Astrocyte of the spinal cord (primary cell): ENCODE measurements around the gene LHFPL6.

ENCODE experiments used
- DNase-seq: peaks from one replicate; pipeline ENCODE4 v3.0.0; 2011; ENCODE audit warnings: low read depth, low spot score
- H3K4me3 ChIP-seq: 2 replicates; pipeline ENCODE4 v1.5.1; 2011; ENCODE audit warnings: low read depth, mild to moderate bottlenecking, low read length, moderate library complexity
- CTCF ChIP-seq: IDR thresholded peaks from 2 replicates; pipeline ENCODE4 v1.5.1; 2012; ENCODE audit warnings: low read depth, mild to moderate bottlenecking, low read length, inconsistent platforms
- in situ Hi-C: cut with HindIII; loops from 2 replicates; pipeline ENCODE4 v1.10.0; 2017; ENCODE audit warnings: low sequenced_read_pairs

Gene LHFPL6

GRCh38 chr13:39377699-39378098, 225.3 kb downstream of the LHFPL6 start:
- in situ Hi-C loops, result no loop called here
- no peak overlapping the region for H3K4me3 ChIP-seq
- TF ChIP-seq CTCF, result no peak
- no peak for DNase-seq

- H3K4me3 ChIP-seq, result no peak overlapping the region
- no peak for DNase-seq
- in situ Hi-C loops, result no loop called here
- TF ChIP-seq CTCF, result no peak
These were observed 226.9 kb downstream of the LHFPL6 start for GRCh38 chr13:39376076-39376475.

- TF ChIP-seq CTCF, result no peak
- H3K4me3 ChIP-seq, result no peak overlapping the region
- in situ Hi-C loops, result no loop called here
- no peak for DNase-seq
These were observed 227.4 kb downstream of the LHFPL6 start for GRCh38 chr13:39375601-39376000.

- in situ Hi-C loops, result no loop called here
- H3K4me3 ChIP-seq, result no peak overlapping the region
- DNase-seq, result no peak
- TF ChIP-seq CTCF, result no peak
These were observed 228.2 kb downstream of the LHFPL6 start for GRCh38 chr13:39374741-39375189.

GRCh38 chr13:39373145-39373544, 229.8 kb downstream of the LHFPL6 start:
- H3K4me3 ChIP-seq, result no peak overlapping the region
- in situ Hi-C loops, result no loop called here
- TF ChIP-seq CTCF, result no peak
- no peak for DNase-seq

- in situ Hi-C loops, result no loop called here
- DNase-seq, result no peak
- H3K4me3 ChIP-seq, result no peak overlapping the region
- no peak for TF ChIP-seq CTCF
These were observed 231.3 kb downstream of the LHFPL6 start for GRCh38 chr13:39371706-39372105.

GRCh38 chr13:39370554-39370953, 232.4 kb downstream of the LHFPL6 start:
- no peak overlapping the region for H3K4me3 ChIP-seq

More at GRCh38 chr13:39370554-39370953, 232.4 kb downstream of the LHFPL6 start:
- DNase-seq, result no peak
- in situ Hi-C loops, result no loop called here
- no peak for TF ChIP-seq CTCF
